Chondrocyte (in vitro differentiated cells): ENCODE results near the gene LST1. TPM values are rescaled to one million over a fixed set of nuclear protein-coding genes. Genes with fewer than 3 reads are reported as not detected.
A peak's percentile ranks its signal among the peaks of the same experiment; 100 is the strongest.

ENCODE experiments used
- DNase-seq: peaks from one replicate; pipeline ENCODE4 v3.0.0; 2021; ENCODE audit warnings: mixed read lengths, low spot score
- H3K27ac Mint-ChIP-seq: one replicate; pipeline ENCODE4 v1.8.0; 2021; ENCODE audit warnings: mild to moderate bottlenecking, moderate library complexity, mixed read lengths; ENCODE audit not compliant: unreplicated experiment
- H3K27me3 Mint-ChIP-seq: 2 replicates; pipeline ENCODE4 v1.8.0; 2021; ENCODE audit warnings: low read depth, mixed read lengths
- H3K36me3 Mint-ChIP-seq: 2 replicates; pipeline ENCODE4 v1.8.0; 2021; ENCODE audit warnings: low read depth, mixed read lengths
- H3K4me1 Mint-ChIP-seq: 2 replicates; pipeline ENCODE4 v1.8.0; 2021; ENCODE audit warnings: low read depth, mild to moderate bottlenecking, mixed read lengths
- H3K4me3 Mint-ChIP-seq: one replicate; pipeline ENCODE4 v1.8.0; 2021; ENCODE audit warnings: mild to moderate bottlenecking, moderate library complexity, mixed read lengths; ENCODE audit not compliant: unreplicated experiment
- H3K9me3 Mint-ChIP-seq: 2 replicates; pipeline ENCODE4 v1.8.0; 2021; ENCODE audit warnings: low read depth, mixed read lengths
- CTCF ChIP-seq: fragments of 200-600 bp; sonication (generic); IDR thresholded peaks from 2 replicates; pipeline ENCODE4 v1.5.0; 2021; ENCODE audit warnings: antibody characterized with exemption, mild to moderate bottlenecking, moderate library complexity
- total RNA-seq: library from RNA; stranded (reverse); gene quantifications from 3 replicates; pipeline ENCODE4 v1.2.1, GENCODE V29; 2021

The LST1 gene
- total RNA-seq, 1 donor from 2014 or later: not detected

- no peak overlapping the region for H3K4me3 Mint-ChIP-seq
- H3K9me3 Mint-ChIP-seq: no peaks in the 10 kb centered on the region
- no peak for DNase-seq
- TF ChIP-seq CTCF: peak; percentile 75
- no peaks in the 10 kb centered on the region for H3K27me3 Mint-ChIP-seq
- H3K27ac Mint-ChIP-seq: no peak overlapping the region
- no peaks in the 10 kb centered on the region for H3K36me3 Mint-ChIP-seq
- H3K4me1 Mint-ChIP-seq: no peaks in the 10 kb centered on the region
These were observed 10.9 kb downstream of the LST1 start for GRCh38 chr6:31597006-31597405.

GRCh38 chr6:31607317-31607716 is 21.2 kb downstream of the LST1 start:
- no peak for TF ChIP-seq CTCF
- DNase-seq: no peak
- H3K9me3 Mint-ChIP-seq: no peaks in the 10 kb centered on the region
- H3K27ac Mint-ChIP-seq: no peak overlapping the region
- H3K4me1 Mint-ChIP-seq: no peaks in the 10 kb centered on the region
- H3K36me3 Mint-ChIP-seq: no peaks in the 10 kb centered on the region
- no peak overlapping the region for H3K4me3 Mint-ChIP-seq
- no peaks in the 10 kb centered on the region for H3K27me3 Mint-ChIP-seq

- no peak overlapping the region for H3K27ac Mint-ChIP-seq
- H3K9me3 Mint-ChIP-seq: no peaks in the 10 kb centered on the region
- no peaks in the 10 kb centered on the region for H3K27me3 Mint-ChIP-seq
- H3K4me1 Mint-ChIP-seq: no peaks in the 10 kb centered on the region
- H3K4me3 Mint-ChIP-seq: no peak overlapping the region
- TF ChIP-seq CTCF: no peak
- DNase-seq: no peak
- H3K36me3 Mint-ChIP-seq: no peaks in the 10 kb centered on the region
These were observed 23.7 kb downstream of the LST1 start for GRCh38 chr6:31609519-31610406.

GRCh38 chr6:31610968-31611367 is 24.9 kb downstream of the LST1 start:
- H3K27ac Mint-ChIP-seq: no peak overlapping the region
- DNase-seq: no peak

More at GRCh38 chr6:31610968-31611367, 24.9 kb downstream of the LST1 start:
- Mint-ChIP-seq H3K36me3 (no peaks in the 10 kb centered on the region), H3K4me1 (no peaks in the 10 kb centered on the region), H3K4me3 (no peak overlapping the region), H3K9me3 (no peaks in the 10 kb centered on the region), H3K27me3 (no peaks in the 10 kb centered on the region)
- no peak for TF ChIP-seq CTCF
